Neural progenitor cell (in vitro differentiated cells): ENCODE measurements around the gene NLGN2. TPM values are rescaled to one million over a fixed set of nuclear protein-coding genes. Genes with fewer than 3 reads are reported as not detected.

Source experiments
- DNase-seq: peaks from one replicate; pipeline ENCODE4 v3.0.0-alpha.2; 2016; ENCODE audit warnings: low spot score
- H2AFZ ChIP-seq: fragments of 200-600 bp; sonication (generic); replicated peaks from 2 replicates; pipeline ENCODE4 v1.6.1; 2016; ENCODE audit warnings: antibody characterized with exemption
- H3F3A ChIP-seq: fragments of 200-600 bp; sonication (generic); 2 replicates; pipeline ENCODE4 v1.6.1; 2016; ENCODE audit warnings: antibody characterized with exemption, low read depth
- H3K27ac ChIP-seq: fragments of 200-600 bp; sonication (generic); 2 replicates; pipeline ENCODE4 v1.5.1; 2016; ENCODE audit warnings: mild to moderate bottlenecking
- H3K27me3 ChIP-seq: fragments of 200-600 bp; sonication (generic); 2 replicates; pipeline ENCODE4 v1.6.1; 2016; ENCODE audit warnings: mild to moderate bottlenecking, moderate library complexity
- H3K36me3 ChIP-seq: fragments of 200-600 bp; sonication (generic); 2 replicates; pipeline ENCODE4 v1.5.1; 2016
- H3K4me1 ChIP-seq: fragments of 200-600 bp; sonication (generic); 2 replicates; pipeline ENCODE4 v1.6.1; 2016; ENCODE audit warnings: mixed run types
- H3K4me2 ChIP-seq: fragments of 200-600 bp; sonication (generic); 2 replicates; pipeline ENCODE4 v1.6.1; 2016
- H3K4me3 ChIP-seq: fragments of 200-600 bp; sonication (generic); 2 replicates; pipeline ENCODE4 v1.5.1; 2016
- H3K79me2 ChIP-seq: fragments of 200-600 bp; sonication (generic); 2 replicates; pipeline ENCODE4 v1.6.1; 2016; ENCODE audit warnings: low read depth
- H3K9ac ChIP-seq: fragments of 200-600 bp; sonication (generic); 2 replicates; pipeline ENCODE4 v1.6.1; 2016
- H3K9me3 ChIP-seq: fragments of 200-600 bp; sonication (generic); 2 replicates; pipeline ENCODE4 v1.5.1; 2016; ENCODE audit warnings: low read depth
- H4K20me1 ChIP-seq: fragments of 200-600 bp; sonication (generic); 2 replicates; pipeline ENCODE4 v1.6.1; 2016; ENCODE audit warnings: low read depth
- H3K27ac Mint-ChIP-seq: 3 replicates; pipeline ENCODE4 v1.8.0; 2021; ENCODE audit warnings: mixed read lengths
- H3K27me3 Mint-ChIP-seq: 2 replicates; pipeline ENCODE4 v1.8.0; 2022; ENCODE audit warnings: low read depth, mild to moderate bottlenecking, inconsistent platforms, moderate library complexity, mixed read lengths; ENCODE audit not compliant: insufficient read depth
- H3K36me3 Mint-ChIP-seq: 3 replicates; pipeline ENCODE4 v1.8.0; 2021; ENCODE audit warnings: mixed read lengths
- H3K4me1 Mint-ChIP-seq: 3 replicates; pipeline ENCODE4 v1.8.0; 2021; ENCODE audit warnings: mixed read lengths
- H3K4me3 Mint-ChIP-seq: 3 replicates; pipeline ENCODE4 v1.8.0; 2021; ENCODE audit warnings: mild to moderate bottlenecking, moderate library complexity, mixed read lengths
- H3K9me3 Mint-ChIP-seq: 3 replicates; pipeline ENCODE4 v1.8.0; 2020; ENCODE audit warnings: mixed read lengths
- EZH2 ChIP-seq: fragments of 200-600 bp; sonication (generic); IDR thresholded peaks from 2 replicates; pipeline ENCODE4 v1.6.1; 2017; ENCODE audit warnings: antibody characterized with exemption, mild to moderate bottlenecking, moderate library complexity
- EZH2phosphoT487 ChIP-seq: fragments of 200-600 bp; sonication (generic); IDR thresholded peaks from 2 replicates; pipeline ENCODE4 v1.6.1; 2017; ENCODE audit warnings: antibody characterized with exemption
- total RNA-seq: library from RNA; depleted of rRNA; stranded (reverse); fragments of >200 nt; gene quantifications from 2 replicates; pipeline ENCODE4 v1.2.3, GENCODE V29; 2015; ENCODE audit warnings: low replicate concordance
- TF ChIP-seq, protein P1 (sequence below): fragments of 200-600 bp; sonication (generic); IDR thresholded peaks from 2 replicates; pipeline ENCODE4 v1.5.1; 2017; ENCODE audit warnings: antibody characterized with exemption, mild to moderate bottlenecking

The NLGN2 gene
- total RNA-seq, 1 donor from 2014 or later, result 13.9 TPM

DNA sequence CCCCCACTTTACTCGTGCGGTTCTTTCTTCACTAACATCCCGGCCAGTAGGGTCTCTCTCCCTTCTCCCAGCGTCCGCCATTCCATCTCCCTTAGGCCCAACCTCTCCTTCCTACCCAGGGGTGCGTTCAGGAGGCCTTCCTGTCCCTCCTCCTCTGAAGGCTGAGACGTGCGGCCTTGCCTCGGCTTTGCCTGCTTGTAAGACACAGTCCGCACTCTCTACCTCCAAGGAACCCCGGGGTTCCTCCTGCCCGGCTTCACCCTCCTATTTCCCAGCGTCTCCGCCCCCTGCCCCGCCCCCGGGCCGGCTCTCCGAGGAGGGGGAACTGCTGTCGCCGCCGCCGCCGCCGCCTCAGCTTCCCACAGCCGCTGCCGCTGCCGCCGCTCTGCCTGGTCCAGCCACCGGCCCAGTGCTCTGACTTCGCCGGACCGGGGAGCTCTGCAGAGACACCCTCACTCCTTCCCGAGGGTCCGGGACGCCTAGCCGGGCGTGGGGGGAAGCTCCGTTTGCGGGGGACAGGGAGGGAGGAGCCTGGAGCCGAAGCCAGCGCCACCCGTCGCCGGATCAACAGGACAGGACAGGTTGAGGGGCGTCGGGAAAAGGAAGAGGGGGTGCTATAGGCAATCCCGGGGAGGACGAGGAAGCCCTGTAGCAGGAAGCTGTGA lies 30.4 kb downstream of the NLGN2 start:
- Histone ChIP-seq H3K4me1 (peaks cover 20% of the 10 kb centered on the region), H3K4me3 (peak overlapping the region; percentile 74), H3K9me3 (no peaks in the 10 kb centered on the region), H3K79me2 (no peaks in the 10 kb centered on the region), H3K4me2 (peak overlapping the region; percentile 93), H3K9ac (no peak overlapping the region), H3K36me3 (no peaks in the 10 kb centered on the region), H3K27ac (no peak overlapping the region), H3K27me3 (peaks cover 61% of the 10 kb centered on the region), H4K20me1 (no peaks in the 10 kb centered on the region), H2AFZ (peak overlapping the region; percentile 84), H3F3A (peaks cover 43% of the 10 kb centered on the region)
- Mint-ChIP-seq H3K27me3 (peaks cover 38% of the 10 kb centered on the region), H3K36me3 (no peaks in the 10 kb centered on the region), H3K27ac (peak overlapping the region; percentile 42), H3K4me1 (peaks cover 44% of the 10 kb centered on the region), H3K4me3 (peak overlapping the region; percentile 89), H3K9me3 (no peaks in the 10 kb centered on the region)
- TF ChIP-seq, protein P1, sequence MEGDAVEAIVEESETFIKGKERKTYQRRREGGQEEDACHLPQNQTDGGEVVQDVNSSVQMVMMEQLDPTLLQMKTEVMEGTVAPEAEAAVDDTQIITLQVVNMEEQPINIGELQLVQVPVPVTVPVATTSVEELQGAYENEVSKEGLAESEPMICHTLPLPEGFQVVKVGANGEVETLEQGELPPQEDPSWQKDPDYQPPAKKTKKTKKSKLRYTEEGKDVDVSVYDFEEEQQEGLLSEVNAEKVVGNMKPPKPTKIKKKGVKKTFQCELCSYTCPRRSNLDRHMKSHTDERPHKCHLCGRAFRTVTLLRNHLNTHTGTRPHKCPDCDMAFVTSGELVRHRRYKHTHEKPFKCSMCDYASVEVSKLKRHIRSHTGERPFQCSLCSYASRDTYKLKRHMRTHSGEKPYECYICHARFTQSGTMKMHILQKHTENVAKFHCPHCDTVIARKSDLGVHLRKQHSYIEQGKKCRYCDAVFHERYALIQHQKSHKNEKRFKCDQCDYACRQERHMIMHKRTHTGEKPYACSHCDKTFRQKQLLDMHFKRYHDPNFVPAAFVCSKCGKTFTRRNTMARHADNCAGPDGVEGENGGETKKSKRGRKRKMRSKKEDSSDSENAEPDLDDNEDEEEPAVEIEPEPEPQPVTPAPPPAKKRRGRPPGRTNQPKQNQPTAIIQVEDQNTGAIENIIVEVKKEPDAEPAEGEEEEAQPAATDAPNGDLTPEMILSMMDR, result no peak
- peak; percentile 90 for TF ChIP-seq EZH2
- peak; percentile 84 for TF ChIP-seq EZH2phosphoT487
- peak; percentile 88 for DNase-seq

DNA sequence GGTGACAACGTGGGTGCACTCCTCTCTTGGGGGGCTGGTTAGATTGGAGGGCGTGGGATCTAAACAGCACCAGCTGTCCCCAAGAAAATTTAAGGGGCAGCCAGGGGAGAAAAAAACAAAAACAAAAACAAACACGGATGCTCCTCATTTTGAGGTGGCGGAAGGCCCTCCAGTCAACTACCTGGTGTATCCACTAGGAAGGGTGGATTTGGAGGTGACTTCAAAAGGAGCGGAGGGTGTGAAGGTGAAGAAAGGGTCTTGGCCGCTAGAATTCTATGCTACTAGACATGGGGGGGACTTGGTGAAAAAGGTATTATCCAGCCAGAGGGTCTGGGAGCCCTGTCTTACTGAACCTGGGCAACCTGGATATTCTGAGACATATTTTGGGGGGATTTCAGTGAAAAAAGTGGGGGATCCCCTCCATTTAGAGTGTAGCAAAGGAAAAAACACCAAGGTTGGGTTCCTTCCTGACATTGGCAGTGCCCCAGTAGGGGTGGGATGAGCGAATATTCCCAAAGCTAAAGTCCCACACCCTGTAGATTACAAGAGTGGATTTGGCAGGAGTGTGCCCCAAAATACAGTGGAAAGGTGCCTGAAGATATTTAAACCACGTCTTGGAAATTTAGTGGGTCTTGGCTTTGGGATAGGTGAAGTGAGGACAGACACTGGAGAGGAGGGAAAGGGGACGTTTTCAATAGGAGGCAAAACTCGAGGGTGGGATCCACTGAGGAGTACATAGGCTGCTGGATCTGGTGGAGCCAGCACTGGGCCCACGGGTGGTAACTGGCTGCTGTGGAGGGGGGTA lies 31.2 kb downstream of the NLGN2 start:
- peaks cover 46% of the 10 kb centered on the region for H3K4me1 Mint-ChIP-seq
- H3K27ac ChIP-seq, result no peak overlapping the region
- peaks cover 62% of the 10 kb centered on the region for H3K27me3 ChIP-seq

DNA sequence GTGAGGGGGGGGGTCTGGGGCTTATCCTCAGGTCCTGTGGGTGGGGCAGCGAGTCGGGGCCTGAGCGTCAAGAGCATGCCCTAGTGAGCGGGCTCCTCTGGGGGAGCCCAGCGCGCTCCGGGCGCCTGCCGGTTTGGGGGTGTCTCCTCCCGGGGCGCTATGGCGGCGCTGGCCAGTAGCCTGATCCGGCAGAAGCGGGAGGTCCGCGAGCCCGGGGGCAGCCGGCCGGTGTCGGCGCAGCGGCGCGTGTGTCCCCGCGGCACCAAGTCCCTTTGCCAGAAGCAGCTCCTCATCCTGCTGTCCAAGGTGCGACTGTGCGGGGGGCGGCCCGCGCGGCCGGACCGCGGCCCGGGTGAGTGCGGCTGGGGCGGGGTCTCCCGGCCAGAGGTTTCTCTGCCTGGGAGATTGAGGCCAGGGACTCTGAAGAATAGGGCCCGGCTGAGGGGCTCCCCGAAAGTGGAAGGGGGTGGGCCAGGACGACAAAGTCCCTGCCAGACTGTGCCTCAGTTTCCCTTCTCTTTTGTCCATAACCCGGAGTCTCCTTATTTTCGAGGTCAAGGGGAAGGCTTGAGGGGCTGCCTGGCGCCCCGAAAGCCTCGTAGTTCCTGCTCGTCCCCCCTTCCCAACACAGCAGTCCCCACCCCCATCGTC lies 31.9 kb downstream of the NLGN2 start, which contains the start of gene FGF11:
FGF11 (plus strand) TSS at position 51 of the 651 bp plus-strand sequence; CDS start at position 160, 109 bp downstream.
- H3K27ac ChIP-seq, result no peak within 1 kb of the TSS
- H4K20me1 ChIP-seq, result no peaks in the 10 kb centered on the region
- DNase-seq, result peak; percentile 56
- peak within 1 kb of the TSS; percentile 93 for H3K4me2 ChIP-seq
- H3K4me3 ChIP-seq, result peak within 1 kb of the TSS; percentile 74
- Mint-ChIP-seq H3K4me3 (peak within 1 kb of the TSS; percentile 96), H3K27me3 (peaks cover 38% of the 10 kb centered on the region), H3K36me3 (no peaks in the 10 kb centered on the region), H3K4me1 (peaks cover 51% of the 10 kb centered on the region), H3K9me3 (no peaks in the 10 kb centered on the region), H3K27ac (peak within 1 kb of the TSS; percentile 99)
- H3K79me2 ChIP-seq, result no peaks in the 10 kb centered on the region
- H3K36me3 ChIP-seq, result no peaks in the 10 kb centered on the region
- TF ChIP-seq EZH2phosphoT487 (peak; percentile 50), EZH2 (peak; percentile 19)
- TF ChIP-seq, protein P1, result no peak
- no peaks in the 10 kb centered on the region for H3K9me3 ChIP-seq
- H3F3A ChIP-seq, result peaks cover 50% of the 10 kb centered on the region
- peak within 1 kb of the TSS; percentile 53 for H3K9ac ChIP-seq
- peaks cover 24% of the 10 kb centered on the region for H3K4me1 ChIP-seq
- H2AFZ ChIP-seq, result peak within 1 kb of the TSS; percentile 84
- peaks cover 69% of the 10 kb centered on the region for H3K27me3 ChIP-seq

More for the DNA sequence above, 31.2 kb downstream of the NLGN2 start:
- Histone ChIP-seq H3K4me1 (peaks cover 20% of the 10 kb centered on the region), H4K20me1 (no peaks in the 10 kb centered on the region), H3K4me2 (peak overlapping the region; percentile 93), H3F3A (peaks cover 43% of the 10 kb centered on the region), H3K9me3 (no peaks in the 10 kb centered on the region), H2AFZ (no peak overlapping the region), H3K9ac (no peak overlapping the region), H3K36me3 (no peaks in the 10 kb centered on the region), H3K79me2 (no peaks in the 10 kb centered on the region), H3K4me3 (peak overlapping the region; percentile 74)
- Mint-ChIP-seq H3K4me3 (peak overlapping the region; percentile 89), H3K36me3 (no peaks in the 10 kb centered on the region), H3K27me3 (peaks cover 38% of the 10 kb centered on the region), H3K9me3 (no peaks in the 10 kb centered on the region), H3K27ac (peak overlapping the region; percentile 60)
- TF ChIP-seq EZH2phosphoT487, result peak; percentile 79
- TF ChIP-seq, protein P1, result no peak
- peak; percentile 80 for TF ChIP-seq EZH2
- DNase-seq, result no peak
